GM12878 (cell line): ENCODE results near the gene NHEJ1. TPM values are rescaled to one million over a fixed set of nuclear protein-coding genes. Genes with fewer than 3 reads are reported as not detected.

ENCODE experiments used
- ATAC-seq: fragments of 200-7000 bp; cut with Tn5 transposase; 3 replicates; pipeline ENCODE4 v1.9.1; 2020; ENCODE audit warnings: mild to moderate bottlenecking, moderate library complexity
- BruUV-seq: library from RNA; stranded (reverse); fragments of 400-500 nt; replicated peaks from 2 replicates; lab custom pipeline; 2021; lab: Mats Ljungman, UMichigan
- CTCF ChIA-PET: fragments of 300-600 bp; sonication (Branson Sonifier 250); formaldehyde crosslinking; extraction: SDS; loops from one replicate; lab custom pipeline; 2021; ENCODE audit warnings: inconsistent platforms; lab: Yijun Ruan, JAX
- POLR2A ChIA-PET: fragments of 350-600 bp; formaldehyde crosslinking; extraction: SDS; loops from one replicate; lab custom pipeline; 2021; ENCODE audit warnings: inconsistent platforms; lab: Charles Lee
- RAD21 ChIA-PET: fragments of 300-600 bp; sonication (Branson Sonifier 250); formaldehyde crosslinking; loops from one replicate; lab custom pipeline; 2023; ENCODE audit warnings: antibody characterized with exemption; ENCODE audit not compliant: unreplicated experiment; lab: Charles Lee
- SMC1A ChIA-PET: fragments of 300-600 bp; sonication (Branson Sonifier 250); formaldehyde crosslinking; loops from one replicate; lab custom pipeline; 2023; ENCODE audit not compliant: unreplicated experiment, uncharacterized antibody; lab: Charles Lee
- DNase-seq: peaks from one replicate; pipeline ENCODE4 v3.0.0-alpha.2; 2011; ENCODE audit warnings: low read depth, low spot score
- FAIRE-seq: peaks from 3 replicates; lab custom pipeline; 2011; peaks lifted over from hg19 to GRCh38; lab: Jason Lieb, UNC
- H2AFZ ChIP-seq: 2 replicates; pipeline ENCODE4 v1.6.0; 2011; ENCODE audit warnings: low read depth, low read length, control low read depth; ENCODE audit not compliant: control insufficient read depth
- H3K27ac ChIP-seq: 2 replicates; pipeline ENCODE4 v1.5.1; 2011; ENCODE audit warnings: control low read depth; ENCODE audit not compliant: control insufficient read depth, insufficient read depth
- H3K27me3 ChIP-seq, 2 experiments: replicated peaks in 1 of 2; 2 replicates each; pipeline versions ENCODE4 v1.6.0 to v1.6.1; 2011; ENCODE audit warnings: low read length in 1 of 2; ENCODE audit not compliant: control insufficient read depth in 2 of 2, insufficient read depth in 2 of 2
- H3K36me3 ChIP-seq, 2 experiments: 2 replicates each; pipeline ENCODE4 v1.5.1; 2011; ENCODE audit warnings: low read length in 1 of 2; ENCODE audit not compliant: control insufficient read depth in 2 of 2, insufficient read depth in 2 of 2
- H3K4me1 ChIP-seq: 2 replicates; pipeline ENCODE4 v1.6.1; 2011; ENCODE audit warnings: mild to moderate bottlenecking, low read length, moderate library complexity, mixed read lengths; ENCODE audit not compliant: control insufficient read depth, insufficient read depth
- H3K4me2 ChIP-seq: 2 replicates; pipeline ENCODE4 v1.6.0; 2011; ENCODE audit warnings: control low read depth; ENCODE audit not compliant: control insufficient read depth, insufficient read depth
- H3K4me3 ChIP-seq: fragments of 200-600 bp; sonication (generic); 2 replicates; pipeline ENCODE4 v1.5.1; 2016
- H3K79me2 ChIP-seq: 2 replicates; pipeline ENCODE4 v1.6.0; 2011; ENCODE audit warnings: low read length; ENCODE audit not compliant: control insufficient read depth, insufficient read depth
- H3K9ac ChIP-seq: 2 replicates; pipeline ENCODE4 v1.8.0; 2011; ENCODE audit warnings: low read length, control low read depth, mixed read lengths; ENCODE audit not compliant: control insufficient read depth, insufficient read depth
- H3K9me3 ChIP-seq: replicated peaks from 3 replicates; pipeline ENCODE4 v1.5.1; 2011; ENCODE audit warnings: mild to moderate bottlenecking, low read length; ENCODE audit not compliant: control insufficient read depth, insufficient read depth
- H4K20me1 ChIP-seq: 2 replicates; pipeline ENCODE4 v1.6.0; 2011; ENCODE audit not compliant: control insufficient read depth, insufficient read depth
- CHD1 ChIP-seq: IDR thresholded peaks from 2 replicates; pipeline ENCODE4 v1.6.1; 2012; ENCODE audit warnings: low read depth, low read length, improper control_type of control experiment
- CREM ChIP-seq: IDR thresholded peaks from 2 replicates; pipeline ENCODE4 v1.6.1; 2014; ENCODE audit warnings: antibody characterized with exemption, low read depth
- E4F1 ChIP-seq: fragments of 450-650 bp; IDR thresholded peaks from 2 replicates; pipeline ENCODE4 v1.6.1; 2018; ENCODE audit warnings: borderline replicate concordance, mild to moderate bottlenecking; ENCODE audit not compliant: partially characterized antibody
- GABPA ChIP-seq: IDR thresholded peaks from 2 replicates; pipeline ENCODE4 v1.6.1; 2014; ENCODE audit warnings: antibody characterized with exemption, low read depth, mild to moderate bottlenecking, inconsistent platforms
- HSF1 ChIP-seq: fragments of 150-350 bp; IDR thresholded peaks from 2 replicates; pipeline ENCODE4 v1.6.1; 2014; ENCODE audit warnings: mild to moderate bottlenecking, low read depth, low read length
- IRF3 ChIP-seq: fragments of 450-650 bp; IDR thresholded peaks from 2 replicates; pipeline ENCODE4 v1.6.1; 2014; ENCODE audit warnings: mild to moderate bottlenecking
- JUND ChIP-seq: IDR thresholded peaks from 2 replicates; pipeline ENCODE4 v1.6.1; 2012; ENCODE audit warnings: low read depth, mild to moderate bottlenecking, low read length, improper control_type of control experiment, moderate library complexity
- KAT2A ChIP-seq: conservative IDR thresholded peaks from 2 replicates; pipeline ENCODE4 v1.6.1; 2011; ENCODE audit warnings: low read depth, low read length; ENCODE audit not compliant: control insufficient read depth
- MTA2 ChIP-seq: fragments of 450-650 bp; IDR thresholded peaks from 2 replicates; pipeline ENCODE4 v1.6.1; 2016; ENCODE audit warnings: low read depth, mild to moderate bottlenecking, moderate library complexity
- NFYB ChIP-seq: IDR thresholded peaks from 2 replicates; pipeline ENCODE4 v1.6.1; 2011; ENCODE audit warnings: low read depth, mild to moderate bottlenecking, low read length, improper control_type of control experiment, moderate library complexity; ENCODE audit not compliant: insufficient read depth
- RELA ChIP-seq: fragments of 450-650 bp; IDR thresholded peaks from 2 replicates; pipeline ENCODE4 v1.8.0; 2014; ENCODE audit warnings: borderline replicate concordance; ENCODE audit not compliant: partially characterized antibody
- RUNX3 ChIP-seq: IDR thresholded peaks from 2 replicates; pipeline ENCODE4 v1.6.1; 2012; ENCODE audit warnings: low read length, inconsistent platforms
- SMAD1 ChIP-seq: fragments of 450-650 bp; IDR thresholded peaks from 2 replicates; pipeline ENCODE4 v1.6.1; 2018; ENCODE audit warnings: mild to moderate bottlenecking, low read depth; ENCODE audit not compliant: partially characterized antibody
- SMARCA5 ChIP-seq: fragments of 450-650 bp; IDR thresholded peaks from 2 replicates; pipeline ENCODE4 v1.6.1; 2017; ENCODE audit warnings: mild to moderate bottlenecking
- SPI1 ChIP-seq: IDR thresholded peaks from 2 replicates; pipeline ENCODE4 v1.6.1; 2011; ENCODE audit warnings: low read depth, mild to moderate bottlenecking, low read length, moderate library complexity, borderline replicate concordance; ENCODE audit not compliant: insufficient read depth
- ZNF207 ChIP-seq: fragments of 450-650 bp; IDR thresholded peaks from 2 replicates; pipeline ENCODE4 v1.6.1; 2014; ENCODE audit warnings: antibody characterized with exemption, mild to moderate bottlenecking, borderline replicate concordance
- ZNF274 ChIP-seq: IDR thresholded peaks from one replicate; pipeline ENCODE4 v1.8.0; 2011; ENCODE audit not compliant: insufficient read length, insufficient read depth
- WGBS: methylation state at CpG from one replicate; pipeline ENCODE4 v1.1.6; 2016; ENCODE audit warnings: low lambda C conversion rate; ENCODE audit not compliant: insufficient replicate concordance, insufficient coverage; ENCODE audit errors: missing lambda C conversion rate; 5-methylcytosine and 5-hydroxymethylcytosine counted together
- in situ Hi-C: fragments of 300-500 bp; cut with MboI; formaldehyde crosslinking; loops from 9 replicates; pipeline ENCODE4 v1.14.3; 2018; ENCODE audit warnings: mixed read lengths
- intact Hi-C: fragments of 100-400 bp; cut with micrococcal nuclease; formaldehyde crosslinking; loops from one replicate; pipeline ENCODE4 v1.14.2; 2022; ENCODE audit not compliant: unreplicated experiment
- polyA plus RNA-seq, 11 experiments: library from polyadenylated mRNA; depleted of rRNA in 4 of 11; unstranded in 6 of 11; stranded (reverse) in 5 of 11; fragments of >200 nt; fragmentation: Nextera tagmentation in 4 of 11; fragmentation: Illumina TruSeq in 1 of 11; extraction: Ambion mirVana in 4 of 11; extraction: Trizol in 1 of 11; gene quantifications; 1 replicate in 1 of 11; 2 replicates in 10 of 11; pipeline versions ENCODE4 v1.2.1 to v1.2.3, GENCODE V29; 2011 to 2016; ENCODE audit warnings: inconsistent platforms in 2 of 11, missing spikeins in 2 of 11, low read depth in 1 of 11
- total RNA-seq, 4 experiments: library from RNA; depleted of rRNA in 3 of 4; stranded (reverse); fragments of >200 nt in 3 of 4; fragmentation: Illumina TruSeq in 1 of 4; extraction: Trizol in 1 of 4; gene quantifications; 2 replicates each; pipeline versions ENCODE4 v1.2.1 to v1.2.3, GENCODE V29; 2013 to 2021

NHEJ1 gene
- total and polyA plus RNA-seq, 10 of the 15 experiments (the other 5 are each of a cell fraction or from before 2014, with no cell fraction given): 11.8 to 20.2 (median 17.0) TPM

GRCh38 chr2:219087361-219087760, 73.3 kb downstream of the NHEJ1 start:
- BruUV-seq: no TSS peak
- no peaks in the 10 kb centered on the region for H3K79me2 ChIP-seq
- H3K9me3 ChIP-seq: no peaks in the 10 kb centered on the region
- peaks cover 14% of the 10 kb centered on the region for H3K4me1 ChIP-seq
- TF ChIP-seq ZNF207 (no peak), KAT2A (no peak), MTA2 (no peak), E4F1 (no peak), RELA (no peak), HSF1 (no peak), NFYB (no peak), JUND (no peak), GABPA (no peak), IRF3 (no peak), SMARCA5 (no peak), CREM (no peak), CHD1 (no peak), SMAD1 (no peak), SPI1 (no peak), ZNF274 (no peak), RUNX3 (no peak)
- peaks cover 3% of the 10 kb centered on the region; the same call in 1 of the 2 replicates for H4K20me1 ChIP-seq
- intact Hi-C loops (no loop called here), in situ Hi-C loops (no loop called here)
- no peak overlapping the region for H3K9ac ChIP-seq
- no peaks in the 10 kb centered on the region for H3K27me3 ChIP-seq
- DNase-seq (no peak), FAIRE-seq (no peak), ATAC-seq (no peak)
- ChIA-PET CTCF (interaction anchor here (1.1 to 26.8 kb wide), 6 partner anchors 8 to 264 kb away, joined by 3 to 365 read pairs (median 14); no protein-coding TSS in a partner anchor), RAD21 (interaction anchor here (1.3 kb wide), 1 partner anchor 71 kb away, joined by 6 read pairs; no protein-coding TSS in a partner anchor), POLR2A (no interaction called here), SMC1A (interaction anchor here (4.8 kb wide), 1 partner anchor 13 kb away, joined by 20 read pairs; no protein-coding TSS in a partner anchor)
- H3K4me3 ChIP-seq: no peak overlapping the region
- H3K27ac ChIP-seq: no peak overlapping the region; the same call in 1 of the 2 replicates
- H2AFZ ChIP-seq: no peak overlapping the region
- H3K36me3 ChIP-seq: no peaks in the 10 kb centered on the region
- 99% methylated on average over 4 of the region's 5 CpGs for WGBS
- peak overlapping the region; percentile 41 for H3K4me2 ChIP-seq
